ENCODE data around the gene RPUSD4.

The RPUSD4 gene

DNA sequence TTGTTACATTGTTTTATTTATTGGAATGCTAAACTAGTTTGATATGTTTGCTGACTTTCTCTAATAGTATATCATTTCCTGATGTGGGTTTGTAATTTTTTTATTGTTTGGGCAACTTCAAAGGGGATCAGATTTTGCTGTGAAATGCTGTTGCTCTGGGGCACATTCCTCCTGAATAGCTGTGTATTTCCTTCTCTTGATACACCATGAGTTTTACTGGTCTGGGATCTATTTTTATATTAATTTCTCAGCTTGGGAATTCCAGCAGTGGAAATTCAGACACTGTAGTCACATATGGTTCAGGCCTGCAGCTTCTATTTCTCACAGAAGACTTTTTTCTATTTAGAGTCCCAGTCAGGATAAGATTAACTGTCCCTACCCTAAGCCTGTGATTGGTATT, 58.9 kb downstream of the RPUSD4 start:
- Histone ChIP-seq H3K9me3 (ENCODE audit: insufficient read depth, low read depth, low read length) (no peaks in the 10 kb centered on the region), H3K36me3 (ENCODE audit: insufficient read depth, low read depth, low read length) (no peaks in the 10 kb centered on the region), H3K4me1 (ENCODE audit: insufficient read depth, low read length) (peaks cover 6% of the 10 kb centered on the region; the same call in 1 of the 2 replicates), H3K9ac (ENCODE audit: low read depth, low read length) (no peak overlapping the region), H3K27ac (ENCODE audit: low read length) (no peak overlapping the region), H3K4me3 (ENCODE audit: low read length) (no peak overlapping the region), H3K27me3 (ENCODE audit: insufficient read depth, low read length) (no peaks in the 10 kb centered on the region)

DNA sequence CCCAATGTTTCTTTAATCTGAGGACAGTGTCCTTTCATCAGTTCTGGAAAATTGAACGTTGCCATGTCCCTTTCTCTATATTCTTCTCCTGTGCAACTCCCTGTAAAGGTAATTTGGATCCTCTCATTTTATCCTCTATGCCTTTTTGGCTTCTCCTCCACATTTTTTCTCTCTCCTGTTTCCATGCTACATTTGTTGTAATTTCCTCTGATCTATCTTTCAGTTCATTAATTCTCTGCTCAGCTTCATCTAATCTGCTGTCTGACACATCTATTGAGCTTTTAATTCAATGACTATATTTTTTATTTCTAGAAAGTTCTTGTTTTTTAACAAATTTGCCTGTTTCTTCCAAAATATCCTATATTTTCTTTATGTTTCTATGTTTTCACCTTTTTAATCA, 59.3 kb downstream of the RPUSD4 start:
- H3K27me3 ChIP-seq (ENCODE audit: insufficient read depth, low read length): no peaks in the 10 kb centered on the region

More for the DNA sequence above, 59.3 kb downstream of the RPUSD4 start:
- Histone ChIP-seq H3K9me3 (ENCODE audit: insufficient read depth, low read depth, low read length) (no peaks in the 10 kb centered on the region), H3K4me3 (ENCODE audit: low read length) (no peak overlapping the region), H3K9ac (ENCODE audit: low read depth, low read length) (no peak overlapping the region), H3K27ac (ENCODE audit: low read length) (no peak overlapping the region), H3K4me1 (ENCODE audit: insufficient read depth, low read length) (peaks cover 10% of the 10 kb centered on the region; the same call in 1 of the 2 replicates), H3K36me3 (ENCODE audit: insufficient read depth, low read depth, low read length) (no peaks in the 10 kb centered on the region)

All from iPS-20b (cell line).